CD14-positive monocyte (primary cell): Measurements from ENCODE around the gene PTPRR. TPM values are rescaled to one million over a fixed set of nuclear protein-coding genes. Genes with fewer than 3 reads are reported as not detected.
A peak's percentile ranks its signal among the peaks of the same experiment; 100 is the strongest.

Experiments used
- DNase-seq, 3 donors: peaks; one replicate each; pipeline ENCODE4 v3.0.0-alpha.2; 2011 to 2022
- H2AFZ ChIP-seq: 2 replicates; pipeline ENCODE4 v1.6.0; 2012; ENCODE audit warnings: mild to moderate bottlenecking, low read depth, low read length, inconsistent platforms; ENCODE audit not compliant: insufficient read depth, poor library complexity, severe bottlenecking
- H3K27ac ChIP-seq, 2 donors: 1 replicate in 1 of 2; 2 replicates in 1 of 2; pipeline ENCODE4 v1.5.1; 2012 to 2013; ENCODE audit warnings: low read length in 2 of 2, control low read depth in 1 of 2, inconsistent platforms in 1 of 2, low read depth in 1 of 2, mild to moderate bottlenecking in 1 of 2
- H3K27me3 ChIP-seq, 2 donors: one replicate each; pipeline versions ENCODE4 v1.6.0 to v1.6.1; 2011 to 2013; ENCODE audit warnings: low read length in 2 of 2; ENCODE audit not compliant: control insufficient read depth in 2 of 2, insufficient read depth in 2 of 2
- H3K36me3 ChIP-seq, 2 donors: replicated peaks in 1 of 2; 1 replicate in 1 of 2; 2 replicates in 1 of 2; pipeline versions ENCODE4 v1.5.1 to v1.6.1; 2012 to 2013; ENCODE audit warnings: low read length in 2 of 2, control low read depth in 1 of 2, inconsistent platforms in 1 of 2, mild to moderate bottlenecking in 1 of 2; ENCODE audit not compliant: insufficient read depth in 2 of 2, control insufficient read depth in 1 of 2
- H3K4me1 ChIP-seq, 2 donors: 1 replicate in 1 of 2; 2 replicates in 1 of 2; pipeline versions ENCODE4 v1.5.1 to v1.6.1; 2012 to 2013; ENCODE audit warnings: low read length in 2 of 2, control low read depth in 1 of 2, inconsistent platforms in 1 of 2, mild to moderate bottlenecking in 1 of 2, moderate library complexity in 1 of 2; ENCODE audit not compliant: insufficient read depth in 2 of 2, control insufficient read depth in 1 of 2
- H3K4me2 ChIP-seq: replicated peaks from 2 replicates; pipeline ENCODE3; 2012; ENCODE audit warnings: low read length, moderate library complexity, mild to moderate bottlenecking; ENCODE audit not compliant: poor library complexity, severe bottlenecking; ENCODE audit errors: extremely low read depth
- H3K4me3 ChIP-seq, 3 experiments: fragments of 200-600 bp in 1 of 3; sonication (generic) in 1 of 3; replicated peaks in 1 of 3; 1 replicate in 2 of 3; 2 replicates in 1 of 3; pipeline ENCODE4 v1.5.1; 2011 to 2013; ENCODE audit warnings: low read length in 3 of 3, mild to moderate bottlenecking in 3 of 3, control low read depth in 2 of 3, low read depth in 2 of 3, inconsistent platforms in 1 of 3, moderate library complexity in 1 of 3
- H3K79me2 ChIP-seq: 2 replicates; pipeline ENCODE4 v1.6.0; 2012; ENCODE audit warnings: mild to moderate bottlenecking, control low read depth, inconsistent platforms, low read length, moderate library complexity; ENCODE audit not compliant: insufficient read depth
- H3K9ac ChIP-seq: 2 replicates; pipeline ENCODE4 v1.6.0; 2017; ENCODE audit warnings: low read length, mild to moderate bottlenecking; ENCODE audit not compliant: insufficient read depth, poor library complexity, severe bottlenecking
- H3K9me3 ChIP-seq, 2 donors: replicated peaks in 1 of 2; 1 replicate in 1 of 2; 2 replicates in 1 of 2; pipeline versions ENCODE4 v1.5.1 to v1.6.1; 2012 to 2013; ENCODE audit warnings: low read length in 2 of 2, control low read depth in 1 of 2; ENCODE audit not compliant: control insufficient read depth in 1 of 2, insufficient read depth in 1 of 2
- H4K20me1 ChIP-seq: 2 replicates; pipeline ENCODE4 v1.6.0; 2012; ENCODE audit warnings: mild to moderate bottlenecking, low read length, control low read depth, moderate library complexity; ENCODE audit not compliant: insufficient read depth
- H3K27ac Mint-ChIP-seq, 7 donors: one replicate each; pipeline ENCODE4 v1.8.0; 2020; ENCODE audit warnings: mild to moderate bottlenecking in 7 of 7, mixed read lengths in 7 of 7, moderate library complexity in 6 of 7, inconsistent platforms in 2 of 7
- H3K27me3 Mint-ChIP-seq, 3 donors: one replicate each; pipeline ENCODE4 v1.8.0; 2021 to 2022; ENCODE audit warnings: low read depth in 3 of 3, mild to moderate bottlenecking in 3 of 3, mixed read lengths in 3 of 3, moderate library complexity in 3 of 3, inconsistent platforms in 1 of 3
- H3K36me3 Mint-ChIP-seq, 2 donors: one replicate each; pipeline ENCODE4 v1.8.0; 2020; ENCODE audit warnings: mixed read lengths in 2 of 2, inconsistent platforms in 1 of 2, mild to moderate bottlenecking in 1 of 2
- H3K4me1 Mint-ChIP-seq: one replicate; pipeline ENCODE4 v1.8.0; 2020; ENCODE audit warnings: mild to moderate bottlenecking, mixed read lengths
- H3K4me3 Mint-ChIP-seq, 2 donors: one replicate each; pipeline ENCODE4 v1.8.0; 2020; ENCODE audit warnings: mild to moderate bottlenecking in 2 of 2, mixed read lengths in 2 of 2, moderate library complexity in 1 of 2
- H3K9me3 Mint-ChIP-seq, 7 donors: one replicate each; pipeline ENCODE4 v1.8.0; 2020 to 2022; ENCODE audit warnings: mixed read lengths in 7 of 7, mild to moderate bottlenecking in 6 of 7, moderate library complexity in 6 of 7, inconsistent platforms in 2 of 7
- WGBS: methylation state at CpG from one replicate; pipeline ENCODE4 v1.1.5; 2013; ENCODE audit warnings: missing lambda C conversion rate; ENCODE audit not compliant: insufficient coverage; 5-methylcytosine and 5-hydroxymethylcytosine counted together
- intact Hi-C, 2 donors: fragments of 100-400 bp; cut with micrococcal nuclease; formaldehyde crosslinking; loops; one replicate each; pipeline versions ENCODE4 v1.15.0 to v1.15.1; 2023
- polyA plus RNA-seq, 3 donors: library from polyadenylated mRNA; depleted of rRNA in 1 of 3; unstranded in 2 of 3; stranded (reverse) in 1 of 3; fragments of 300-500 nt in 2 of 3; fragments of >200 nt in 1 of 3; fragmentation: Illumina TruSeq in 2 of 3; gene quantifications; 1 replicate in 2 of 3; 2 replicates in 1 of 3; pipeline ENCODE4 v1.2.3, GENCODE V29; 2012 to 2021
- TF ChIP-seq, protein P1 (sequence below): fragments of 200-600 bp; IDR thresholded peaks from one replicate; pipeline ENCODE4 v1.8.0; 2022; ENCODE audit warnings: antibody characterized with exemption, mild to moderate bottlenecking

PTPRR gene
- polyA plus RNA-seq, 3 donors: not detected

DNA sequence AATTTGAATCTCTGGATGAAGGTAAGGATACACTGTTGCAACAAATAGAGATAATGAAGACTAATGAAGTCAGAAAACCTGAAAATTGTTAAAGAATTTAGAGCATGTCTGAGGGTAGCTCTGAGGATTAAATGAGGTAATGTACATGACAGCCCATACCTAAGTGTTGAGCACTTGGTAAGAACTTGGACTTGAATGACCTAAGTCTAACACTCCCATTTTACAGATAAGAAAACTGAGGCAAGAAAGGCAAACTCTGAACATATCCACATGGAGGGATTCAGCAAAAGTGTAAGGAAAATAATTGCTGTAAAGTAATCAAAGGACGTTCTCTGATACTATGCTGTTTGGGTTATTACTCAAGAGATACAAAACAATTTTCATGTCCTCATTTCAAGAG is 312.4 kb downstream of the PTPRR start:
- Histone ChIP-seq H3K27ac (no peak overlapping the region), H3K27me3 (peaks cover 27 to 37% of the 10 kb centered on the region in 2 donors), H3K79me2 (no peaks in the 10 kb centered on the region), H3K9me3 (no peaks in the 10 kb centered on the region), H3K4me1 (peaks cover 8 to 11% of the 10 kb centered on the region in 2 donors), H3K4me2 (no peak overlapping the region), H3K36me3 (no peaks in the 10 kb centered on the region), H3K4me3 (no peak overlapping the region), H2AFZ (no peak overlapping the region), H4K20me1 (no peaks in the 10 kb centered on the region), H3K9ac (no peak overlapping the region)
- intact Hi-C loops: no loop called here
- Mint-ChIP-seq H3K27ac (no peak overlapping the region), H3K36me3 (no peaks in the 10 kb centered on the region), H3K4me1 (peaks cover 7% of the 10 kb centered on the region), H3K27me3 (peaks cover 32 to 51% (median 39%) of the 10 kb centered on the region in 3 donors), H3K9me3 (peaks cover 0 to 8% (median 1%) of the 10 kb centered on the region in 7 donors), H3K4me3 (peak overlapping the region in 1 of 2 donors; percentile 49)
- no CpG with 5 or more reads among the region's 1 CpG for WGBS
- DNase-seq: no peak
- TF ChIP-seq, protein P1, sequence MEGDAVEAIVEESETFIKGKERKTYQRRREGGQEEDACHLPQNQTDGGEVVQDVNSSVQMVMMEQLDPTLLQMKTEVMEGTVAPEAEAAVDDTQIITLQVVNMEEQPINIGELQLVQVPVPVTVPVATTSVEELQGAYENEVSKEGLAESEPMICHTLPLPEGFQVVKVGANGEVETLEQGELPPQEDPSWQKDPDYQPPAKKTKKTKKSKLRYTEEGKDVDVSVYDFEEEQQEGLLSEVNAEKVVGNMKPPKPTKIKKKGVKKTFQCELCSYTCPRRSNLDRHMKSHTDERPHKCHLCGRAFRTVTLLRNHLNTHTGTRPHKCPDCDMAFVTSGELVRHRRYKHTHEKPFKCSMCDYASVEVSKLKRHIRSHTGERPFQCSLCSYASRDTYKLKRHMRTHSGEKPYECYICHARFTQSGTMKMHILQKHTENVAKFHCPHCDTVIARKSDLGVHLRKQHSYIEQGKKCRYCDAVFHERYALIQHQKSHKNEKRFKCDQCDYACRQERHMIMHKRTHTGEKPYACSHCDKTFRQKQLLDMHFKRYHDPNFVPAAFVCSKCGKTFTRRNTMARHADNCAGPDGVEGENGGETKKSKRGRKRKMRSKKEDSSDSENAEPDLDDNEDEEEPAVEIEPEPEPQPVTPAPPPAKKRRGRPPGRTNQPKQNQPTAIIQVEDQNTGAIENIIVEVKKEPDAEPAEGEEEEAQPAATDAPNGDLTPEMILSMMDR: no peak

DNA sequence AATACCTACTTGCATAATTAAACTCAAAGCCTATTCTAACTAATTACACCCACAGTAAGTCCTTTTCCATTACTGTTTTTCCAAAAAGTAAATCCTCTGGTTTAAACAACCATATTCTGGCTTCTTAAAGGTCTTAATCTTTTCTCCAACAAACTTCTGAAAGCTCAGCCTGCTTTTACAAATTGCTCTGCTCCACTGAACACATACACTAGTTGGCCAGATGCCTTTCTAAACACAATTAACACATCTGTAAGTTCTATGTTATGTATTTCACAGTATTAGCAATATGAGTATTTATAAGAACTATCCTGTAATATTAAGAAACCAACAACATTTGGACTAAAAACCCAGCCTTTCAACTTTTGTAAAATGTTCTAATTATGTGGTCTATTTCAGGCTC is 313.4 kb downstream of the PTPRR start:
- no peak for DNase-seq
- Mint-ChIP-seq H3K36me3 (no peaks in the 10 kb centered on the region), H3K9me3 (peaks cover 0 to 8% (median 1%) of the 10 kb centered on the region in 7 donors), H3K4me1 (peaks cover 7% of the 10 kb centered on the region), H3K4me3 (no peak overlapping the region), H3K27me3 (peaks cover 32 to 47% (median 34%) of the 10 kb centered on the region in 3 donors), H3K27ac (no peak overlapping the region)
- Histone ChIP-seq H2AFZ (no peak overlapping the region), H3K27me3 (peaks cover 27 to 37% of the 10 kb centered on the region in 2 donors), H3K9ac (no peak overlapping the region), H3K27ac (no peak overlapping the region), H3K36me3 (no peaks in the 10 kb centered on the region), H3K4me3 (no peak overlapping the region), H4K20me1 (no peaks in the 10 kb centered on the region), H3K4me1 (peaks cover 8 to 11% of the 10 kb centered on the region in 2 donors), H3K9me3 (no peaks in the 10 kb centered on the region), H3K79me2 (no peaks in the 10 kb centered on the region), H3K4me2 (no peak overlapping the region)
- TF ChIP-seq, protein P1: no peak
- intact Hi-C loops: no loop called here
